ENCODE measurements around the gene PRUNE2.

DNA sequence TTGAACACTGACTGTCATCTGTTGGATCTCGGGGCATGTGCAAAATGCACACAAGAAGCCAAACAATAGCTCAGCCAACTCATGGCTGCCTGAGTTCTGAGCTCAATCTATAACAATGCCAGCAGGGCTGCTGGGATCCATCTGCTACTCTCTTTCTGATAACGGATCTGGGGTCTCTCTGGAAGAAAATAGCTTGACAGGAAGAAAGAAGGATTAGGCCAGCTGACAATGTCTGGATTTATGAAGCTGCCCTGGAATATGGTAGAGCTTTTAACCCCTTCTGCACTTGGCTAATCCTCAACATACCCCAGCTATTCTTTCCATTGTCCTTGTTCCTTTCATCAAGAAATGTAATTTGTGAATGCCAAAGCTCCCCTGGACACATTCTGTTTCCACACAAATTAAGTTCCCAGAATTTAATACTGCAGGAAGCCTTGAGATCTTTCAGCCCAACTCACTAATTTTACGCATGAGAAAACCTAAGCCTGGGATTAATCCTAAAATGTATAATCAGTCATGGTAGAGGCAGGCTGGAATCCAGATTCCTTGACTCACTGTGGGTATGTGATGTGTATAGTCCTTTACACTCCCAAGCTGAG, 204.4 kb downstream of the PRUNE2 start:
- TF ChIP-seq POLR2A (IDR thresholded peaks at IDR 0.05), result no peak
- TF ChIP-seq, protein P1, sequence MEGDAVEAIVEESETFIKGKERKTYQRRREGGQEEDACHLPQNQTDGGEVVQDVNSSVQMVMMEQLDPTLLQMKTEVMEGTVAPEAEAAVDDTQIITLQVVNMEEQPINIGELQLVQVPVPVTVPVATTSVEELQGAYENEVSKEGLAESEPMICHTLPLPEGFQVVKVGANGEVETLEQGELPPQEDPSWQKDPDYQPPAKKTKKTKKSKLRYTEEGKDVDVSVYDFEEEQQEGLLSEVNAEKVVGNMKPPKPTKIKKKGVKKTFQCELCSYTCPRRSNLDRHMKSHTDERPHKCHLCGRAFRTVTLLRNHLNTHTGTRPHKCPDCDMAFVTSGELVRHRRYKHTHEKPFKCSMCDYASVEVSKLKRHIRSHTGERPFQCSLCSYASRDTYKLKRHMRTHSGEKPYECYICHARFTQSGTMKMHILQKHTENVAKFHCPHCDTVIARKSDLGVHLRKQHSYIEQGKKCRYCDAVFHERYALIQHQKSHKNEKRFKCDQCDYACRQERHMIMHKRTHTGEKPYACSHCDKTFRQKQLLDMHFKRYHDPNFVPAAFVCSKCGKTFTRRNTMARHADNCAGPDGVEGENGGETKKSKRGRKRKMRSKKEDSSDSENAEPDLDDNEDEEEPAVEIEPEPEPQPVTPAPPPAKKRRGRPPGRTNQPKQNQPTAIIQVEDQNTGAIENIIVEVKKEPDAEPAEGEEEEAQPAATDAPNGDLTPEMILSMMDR (IDR thresholded peaks at IDR 0.05), result no peak
- TF ChIP-seq EP300 (IDR thresholded peaks at IDR 0.05), result no peak

Data from upper lobe of left lung (tissue), 4 donors.